H1 (cell line): ENCODE data around the gene IDUA. TPM values are rescaled to one million over a fixed set of nuclear protein-coding genes. Genes with fewer than 3 reads are reported as not detected.
A peak's percentile ranks its signal among the peaks of the same experiment; 100 is the strongest.

Experiments used
- CTCF ChIA-PET: fragments of 300-600 bp; sonication (Branson Sonifier 250); formaldehyde crosslinking; loops from one replicate; lab custom pipeline; 2021; ENCODE audit not compliant: partially characterized antibody; lab: Charles Lee
- POLR2A ChIA-PET: fragments of 300-600 bp; sonication (Branson Sonifier 250); formaldehyde crosslinking; loops from one replicate; lab custom pipeline; 2021; ENCODE audit warnings: inconsistent platforms; ENCODE audit not compliant: partially characterized antibody; lab: Charles Lee
- DNase-seq, 2 experiments: peaks; one replicate each; pipeline versions ENCODE4 v3.0.0 to v3.0.0-alpha.2; 2010 to 2022; ENCODE audit warnings: low spot score in 2 of 2, low read depth in 1 of 2, mixed read lengths in 1 of 2
- FAIRE-seq: peaks from 2 replicates; lab custom pipeline; 2011; peaks lifted over from hg19 to GRCh38; lab: Jason Lieb, UNC
- H2AFZ ChIP-seq: 2 replicates; pipeline ENCODE4 v1.8.1; 2012; ENCODE audit warnings: low read length, inconsistent platforms
- H2AK5ac ChIP-seq: 2 replicates; pipeline ENCODE4 v1.6.1; 2013; ENCODE audit warnings: low read depth, low read length
- H2BK120ac ChIP-seq: replicated peaks from 2 replicates; pipeline ENCODE3; 2013; ENCODE audit warnings: low read depth, low read length, inconsistent platforms
- H2BK12ac ChIP-seq: 2 replicates; pipeline ENCODE4 v1.6.1; 2013; ENCODE audit warnings: low read depth, low read length
- H2BK15ac ChIP-seq: 2 replicates; pipeline ENCODE4 v1.6.1; 2013; ENCODE audit warnings: low read length
- H2BK20ac ChIP-seq: 2 replicates; pipeline ENCODE4 v1.6.1; 2013; ENCODE audit warnings: low read length
- H2BK5ac ChIP-seq: 2 replicates; pipeline ENCODE4 v1.6.1; 2013; ENCODE audit warnings: low read depth, low read length
- H3K14ac ChIP-seq: 2 replicates; pipeline ENCODE4 v1.6.1; 2013; ENCODE audit warnings: inconsistent platforms; ENCODE audit not compliant: insufficient read length
- H3K18ac ChIP-seq: 2 replicates; pipeline ENCODE4 v1.6.1; 2013; ENCODE audit warnings: low read length; ENCODE audit errors: extremely low read depth
- H3K23ac ChIP-seq: 2 replicates; pipeline ENCODE4 v1.6.1; 2013; ENCODE audit warnings: inconsistent platforms; ENCODE audit not compliant: insufficient read length
- H3K23me2 ChIP-seq: 2 replicates; pipeline ENCODE4 v1.6.1; 2013; ENCODE audit warnings: low read depth, low read length
- H3K27ac ChIP-seq: 2 replicates; pipeline ENCODE4 v1.6.1; 2011; ENCODE audit warnings: low read depth, low read length, inconsistent platforms
- H3K27me3 ChIP-seq, 4 experiments: replicated peaks in 1 of 4; 1 replicate in 1 of 4; 2 replicates in 3 of 4; pipeline versions ENCODE4 v1.6.1 to v1.8.1; 2011 to 2013; ENCODE audit warnings: low read length in 3 of 4, mild to moderate bottlenecking in 3 of 4, inconsistent platforms in 2 of 4, mixed read lengths in 2 of 4, moderate library complexity in 1 of 4; ENCODE audit not compliant: control insufficient read depth in 3 of 4, insufficient read depth in 3 of 4; ENCODE audit errors: extremely low read depth in 1 of 4
- H3K36me3 ChIP-seq, 4 experiments: 2 replicates each; pipeline versions ENCODE4 v1.6.1 to v1.8.1; 2011 to 2013; ENCODE audit warnings: mild to moderate bottlenecking in 4 of 4, low read length in 3 of 4, moderate library complexity in 2 of 4, control low read depth in 1 of 4, inconsistent platforms in 1 of 4; ENCODE audit not compliant: insufficient read depth in 4 of 4, control insufficient read depth in 2 of 4
- H3K4ac ChIP-seq: replicated peaks from 2 replicates; pipeline ENCODE3; 2013; ENCODE audit warnings: low read length, low read depth, mixed read lengths, inconsistent platforms; ENCODE audit not compliant: insufficient read length
- H3K4me1 ChIP-seq, 4 experiments: replicated peaks in 1 of 4; 1 replicate in 1 of 4; 2 replicates in 3 of 4; pipeline versions ENCODE4 v1.6.1 to v1.8.1; 2011 to 2013; ENCODE audit warnings: low read length in 3 of 4, inconsistent platforms in 2 of 4, mixed read lengths in 1 of 4; ENCODE audit not compliant: insufficient read depth in 4 of 4, control insufficient read depth in 3 of 4
- H3K4me2 ChIP-seq, 2 experiments: 2 replicates each; pipeline versions ENCODE4 v1.6.1 to v1.8.1; 2011 to 2013; ENCODE audit warnings: low read depth in 2 of 2, low read length in 2 of 2, control low read depth in 1 of 2, inconsistent platforms in 1 of 2, mild to moderate bottlenecking in 1 of 2; ENCODE audit not compliant: insufficient read depth in 1 of 2
- H3K4me3 ChIP-seq, 4 experiments: fragments of 200-600, 300-600 bp in 1 of 4; sonication (generic), shearing (Covaris generic), sonication (Bioruptor Twin) in 1 of 4; 2 replicates each; pipeline versions ENCODE4 v1.5.1 to v1.8.1; 2011 to 2016; ENCODE audit warnings: low read length in 4 of 4, low read depth in 3 of 4, control low read depth in 2 of 4, inconsistent platforms in 2 of 4, mild to moderate bottlenecking in 2 of 4, mixed read lengths in 1 of 4, moderate library complexity in 1 of 4; ENCODE audit not compliant: insufficient read depth in 2 of 4; ENCODE audit errors: extremely low read depth in 1 of 4
- H3K56ac ChIP-seq: replicated peaks from 2 replicates; pipeline ENCODE3; 2013; ENCODE audit warnings: low read depth, mild to moderate bottlenecking, mixed read lengths, low read length, inconsistent platforms; ENCODE audit not compliant: insufficient read length
- H3K79me1 ChIP-seq: 2 replicates; pipeline ENCODE4 v1.6.1; 2013; ENCODE audit warnings: low read depth, low read length, control low read depth
- H3K79me2 ChIP-seq, 2 experiments: 2 replicates each; pipeline versions ENCODE4 v1.6.1 to v1.8.1; 2012 to 2013; ENCODE audit warnings: low read length in 2 of 2, mild to moderate bottlenecking in 2 of 2, inconsistent platforms in 1 of 2; ENCODE audit not compliant: insufficient read depth in 2 of 2, control insufficient read depth in 1 of 2
- H3K9ac ChIP-seq, 4 experiments: replicated peaks in 1 of 4; 1 replicate in 1 of 4; 2 replicates in 3 of 4; pipeline versions ENCODE4 v1.6.1 to v1.8.1; 2011 to 2013; ENCODE audit warnings: low read depth in 3 of 4, low read length in 3 of 4, control low read depth in 2 of 4, mild to moderate bottlenecking in 2 of 4, moderate library complexity in 2 of 4, inconsistent platforms in 1 of 4; ENCODE audit errors: extremely low read depth in 1 of 4
- H3K9me3 ChIP-seq, 2 experiments: 2 replicates each; pipeline versions ENCODE4 v1.6.1 to v1.8.1; 2012 to 2013; ENCODE audit warnings: mild to moderate bottlenecking in 2 of 2, moderate library complexity in 2 of 2, control low read depth in 1 of 2, inconsistent platforms in 1 of 2, low read depth in 1 of 2, low read length in 1 of 2, mixed read lengths in 1 of 2; ENCODE audit not compliant: insufficient read depth in 2 of 2
- H4K20me1 ChIP-seq, 2 experiments: replicated peaks in 1 of 2; 2 replicates each; pipeline versions ENCODE3 to v1.8.1; 2011 to 2013; ENCODE audit warnings: inconsistent platforms in 2 of 2, low read length in 2 of 2, mild to moderate bottlenecking in 1 of 2; ENCODE audit not compliant: insufficient read depth in 2 of 2, control insufficient read depth in 1 of 2
- H4K5ac ChIP-seq: 2 replicates; pipeline ENCODE4 v1.6.1; 2013; ENCODE audit warnings: low read length, low read depth, mixed read lengths, inconsistent platforms; ENCODE audit not compliant: insufficient read length
- H4K8ac ChIP-seq: 2 replicates; pipeline ENCODE4 v1.8.0; 2013; ENCODE audit warnings: mild to moderate bottlenecking, moderate library complexity, low read length, inconsistent platforms; ENCODE audit not compliant: insufficient read depth; ENCODE audit errors: extremely low read depth
- H4K91ac ChIP-seq: replicated peaks from 2 replicates; pipeline ENCODE3; 2013; ENCODE audit warnings: low read length, mixed read lengths, inconsistent platforms; ENCODE audit not compliant: insufficient read length
- CHD2 ChIP-seq: IDR thresholded peaks from 2 replicates; pipeline ENCODE4 v1.6.1; 2012; ENCODE audit warnings: low read length, improper control_type of control experiment
- EP300 ChIP-seq, 2 experiments: IDR thresholded peaks; 1 replicate in 1 of 2; 2 replicates in 1 of 2; pipeline ENCODE4 v1.6.1; 2011 to 2012; ENCODE audit warnings: low read depth in 2 of 2, low read length in 2 of 2, mild to moderate bottlenecking in 2 of 2, borderline replicate concordance in 1 of 2, inconsistent platforms in 1 of 2, moderate library complexity in 1 of 2
- POLR2A ChIP-seq, 2 experiments: IDR thresholded peaks; 1 replicate in 1 of 2; 2 replicates in 1 of 2; pipeline ENCODE4 v1.6.1; 2011; ENCODE audit warnings: low read depth in 2 of 2, low read length in 2 of 2, mild to moderate bottlenecking in 2 of 2; ENCODE audit errors: control extremely low read depth in 1 of 2
- RAD21 ChIP-seq, 2 experiments: IDR thresholded peaks in 1 of 2; conservative IDR thresholded peaks in 1 of 2; 2 replicates each; pipeline ENCODE4 v1.6.1; 2011; ENCODE audit warnings: low read depth in 2 of 2, low read length in 2 of 2, improper control_type of control experiment in 1 of 2, inconsistent platforms in 1 of 2, mild to moderate bottlenecking in 1 of 2, moderate library complexity in 1 of 2
- RBBP5 ChIP-seq: IDR thresholded peaks from 2 replicates; pipeline ENCODE4 v1.7.1; 2012; ENCODE audit warnings: low read depth, mild to moderate bottlenecking, inconsistent platforms, low read length, moderate library complexity, borderline replicate concordance
- RNF2 ChIP-seq: fragments of 200-900, 300-1000 bp; sonication (generic); IDR thresholded peaks from 2 replicates; pipeline ENCODE4 v1.7.1; 2016; ENCODE audit warnings: borderline replicate concordance, low read depth, mild to moderate bottlenecking, antibody characterized with exemption, low read length; ENCODE audit not compliant: poor library complexity, severe bottlenecking; ENCODE audit errors: missing control alignments
- SP4 ChIP-seq: IDR thresholded peaks from 2 replicates; pipeline ENCODE4 v1.6.1; 2012; ENCODE audit warnings: low read length, inconsistent platforms
- SUZ12 ChIP-seq: fragments of 200-600 bp; sonication (generic); IDR thresholded peaks from 2 replicates; pipeline ENCODE4 v1.6.1; 2012; ENCODE audit warnings: mild to moderate bottlenecking, inconsistent platforms, low read length, moderate library complexity, mixed read lengths
- USF2 ChIP-seq: IDR thresholded peaks from 2 replicates; pipeline ENCODE4 v1.6.1; 2011; ENCODE audit warnings: low read length, improper control_type of control experiment
- WGBS, 2 experiments: shearing (Covaris generic) in 1 of 2; methylation state at CpG; one replicate each; pipeline versions ENCODE4 v1.1.6 to v1.1.7; 2013 to 2015; ENCODE audit warnings: low lambda C conversion rate in 2 of 2, mixed read lengths in 2 of 2, inconsistent platforms in 1 of 2, low coverage in 1 of 2, missing lambda C conversion rate in 1 of 2; ENCODE audit not compliant: insufficient replicate concordance in 2 of 2, insufficient coverage in 1 of 2, insufficient read length in 1 of 2; ENCODE audit errors: extremely low coverage in 1 of 2, missing lambda C conversion rate in 1 of 2; 5-methylcytosine and 5-hydroxymethylcytosine counted together
- polyA plus RNA-seq, 7 experiments: library from polyadenylated mRNA; depleted of rRNA in 3 of 7; stranded (reverse) in 5 of 7; unstranded in 2 of 7; fragments of >200 nt in 5 of 7; fragments of 200-250 nt in 2 of 7; gene quantifications; 1 replicate in 5 of 7; 2 replicates in 1 of 7; 4 replicates in 1 of 7; pipeline versions ENCODE4 v1.2.1 to v1.2.3, GENCODE V29; 2011 to 2013; ENCODE audit warnings: missing spikeins in 2 of 7, mixed read lengths in 2 of 7
- total RNA-seq: library from RNA; stranded (reverse); fragmentation: NEBNext Ultra II Directional; extraction: Animal tissue kit (Norgen Biotek cat#: 25700); gene quantifications from 2 replicates; pipeline ENCODE4 v1.2.1, GENCODE V29; 2021

Gene IDUA
- total and polyA plus RNA-seq, 2 of the 8 experiments (the other 6 are each of a cell fraction or from before 2014, with no cell fraction given): 2.8 to 4.8 TPM

- Histone ChIP-seq H2AFZ (no peak overlapping the region), H3K23ac (no peak overlapping the region), H3K9ac (no peak overlapping the region), H3K79me2 (no peaks in the 10 kb centered on the region), H3K14ac (no peak overlapping the region), H2BK5ac (no peak overlapping the region), H3K4ac (no peak overlapping the region), H2AK5ac (no peak overlapping the region), H4K20me1 (peaks cover 0 to 2% of the 10 kb centered on the region in 2 experiments), H3K56ac (no peak overlapping the region), H3K79me1 (no peaks in the 10 kb centered on the region), H3K4me3 (no peak overlapping the region), H3K23me2 (no peaks in the 10 kb centered on the region; the same call in 1 of the 2 replicates), H3K27me3 (peaks cover 0 to 3% (median 0%) of the 10 kb centered on the region in 4 experiments; a peak in 1 of 7 replicates), H3K18ac (no peak overlapping the region), H4K8ac (peak overlapping the region; percentile 68; the same call in 1 of the 2 replicates), H2BK12ac (no peak overlapping the region), H3K9me3 (no peaks in the 10 kb centered on the region), H4K91ac (no peak overlapping the region), H2BK120ac (no peak overlapping the region), H2BK20ac (no peak overlapping the region), H3K4me2 (no peak overlapping the region), H2BK15ac (no peak overlapping the region), H3K4me1 (no peaks in the 10 kb centered on the region; a peak in 1 of 7 replicates), H3K36me3 (no peaks in the 10 kb centered on the region), H3K27ac (no peak overlapping the region), H4K5ac (no peak overlapping the region)
- POLR2A ChIA-PET: no interaction called here
- no peak for DNase-seq
- FAIRE-seq: no peak
- CTCF ChIA-PET: no interaction called here
- WGBS, 2 experiments: 94% methylated on average over 20 of the region's 23 CpGs; no CpG with 5 or more reads in 1 of the 2 experiments
- TF ChIP-seq CHD2 (no peak), USF2 (no peak), SP4 (no peak), RAD21 (IDR thresholded peaks at IDR 0.05 in 1 of 2, conservative IDR thresholded peaks at IDR 0.05 in 1 of 2; ENCODE audit: low read depth in 2 of 2, low read length in 2 of 2) (no peak), POLR2A (IDR thresholded peaks at IDR 0.05; ENCODE audit: control extremely low read depth in 1 of 2, low read depth in 2 of 2, low read length in 2 of 2) (no peak), RNF2 (no peak), RBBP5 (no peak), SUZ12 (no peak), EP300 (IDR thresholded peaks at IDR 0.05; ENCODE audit: borderline replicate concordance in 1 of 2, low read depth in 2 of 2, low read length in 2 of 2) (no peak)
Observed at GRCh38 chr4:951594-952468, 35.0 kb upstream of the IDUA start.
